GM12878 (cell line): ENCODE data around the gene ZNFX1. TPM values are rescaled to one million over a fixed set of nuclear protein-coding genes. Genes with fewer than 3 reads are reported as not detected.
"Not testable (repeated sequence)": the region's sequence is repeated elsewhere in the genome, so short reads cannot be mapped to it uniquely, and the experiment has no call there.

ENCODE experiments used
- ATAC-seq: fragments of 200-7000 bp; cut with Tn5 transposase; 3 replicates; pipeline ENCODE4 v1.9.1; 2020; ENCODE audit warnings: mild to moderate bottlenecking, moderate library complexity
- BruUV-seq: library from RNA; stranded (reverse); fragments of 400-500 nt; replicated peaks from 2 replicates; lab custom pipeline; 2021; lab: Mats Ljungman, UMichigan
- CTCF ChIA-PET: fragments of 300-600 bp; sonication (Branson Sonifier 250); formaldehyde crosslinking; extraction: SDS; loops from one replicate; lab custom pipeline; 2021; ENCODE audit warnings: inconsistent platforms; lab: Yijun Ruan, JAX
- POLR2A ChIA-PET: fragments of 350-600 bp; formaldehyde crosslinking; extraction: SDS; loops from one replicate; lab custom pipeline; 2021; ENCODE audit warnings: inconsistent platforms; lab: Charles Lee
- RAD21 ChIA-PET: fragments of 300-600 bp; sonication (Branson Sonifier 250); formaldehyde crosslinking; loops from one replicate; lab custom pipeline; 2023; ENCODE audit warnings: antibody characterized with exemption; ENCODE audit not compliant: unreplicated experiment; lab: Charles Lee
- SMC1A ChIA-PET: fragments of 300-600 bp; sonication (Branson Sonifier 250); formaldehyde crosslinking; loops from one replicate; lab custom pipeline; 2023; ENCODE audit not compliant: unreplicated experiment, uncharacterized antibody; lab: Charles Lee
- DNase-seq: peaks from one replicate; pipeline ENCODE4 v3.0.0-alpha.2; 2011; ENCODE audit warnings: low read depth, low spot score
- FAIRE-seq: peaks from 3 replicates; lab custom pipeline; 2011; peaks lifted over from hg19 to GRCh38; lab: Jason Lieb, UNC
- H2AFZ ChIP-seq: 2 replicates; pipeline ENCODE4 v1.6.0; 2011; ENCODE audit warnings: low read depth, low read length, control low read depth; ENCODE audit not compliant: control insufficient read depth
- H3K27ac ChIP-seq: 2 replicates; pipeline ENCODE4 v1.5.1; 2011; ENCODE audit warnings: control low read depth; ENCODE audit not compliant: control insufficient read depth, insufficient read depth
- H3K27me3 ChIP-seq, 2 experiments: replicated peaks in 1 of 2; 2 replicates each; pipeline versions ENCODE4 v1.6.0 to v1.6.1; 2011; ENCODE audit warnings: low read length in 1 of 2; ENCODE audit not compliant: control insufficient read depth in 2 of 2, insufficient read depth in 2 of 2
- H3K36me3 ChIP-seq, 2 experiments: 2 replicates each; pipeline ENCODE4 v1.5.1; 2011; ENCODE audit warnings: low read length in 1 of 2; ENCODE audit not compliant: control insufficient read depth in 2 of 2, insufficient read depth in 2 of 2
- H3K4me1 ChIP-seq: 2 replicates; pipeline ENCODE4 v1.6.1; 2011; ENCODE audit warnings: mild to moderate bottlenecking, low read length, moderate library complexity, mixed read lengths; ENCODE audit not compliant: control insufficient read depth, insufficient read depth
- H3K4me2 ChIP-seq: 2 replicates; pipeline ENCODE4 v1.6.0; 2011; ENCODE audit warnings: control low read depth; ENCODE audit not compliant: control insufficient read depth, insufficient read depth
- H3K4me3 ChIP-seq: fragments of 200-600 bp; sonication (generic); 2 replicates; pipeline ENCODE4 v1.5.1; 2016
- H3K79me2 ChIP-seq: 2 replicates; pipeline ENCODE4 v1.6.0; 2011; ENCODE audit warnings: low read length; ENCODE audit not compliant: control insufficient read depth, insufficient read depth
- H3K9ac ChIP-seq: 2 replicates; pipeline ENCODE4 v1.8.0; 2011; ENCODE audit warnings: low read length, control low read depth, mixed read lengths; ENCODE audit not compliant: control insufficient read depth, insufficient read depth
- H3K9me3 ChIP-seq: replicated peaks from 3 replicates; pipeline ENCODE4 v1.5.1; 2011; ENCODE audit warnings: mild to moderate bottlenecking, low read length; ENCODE audit not compliant: control insufficient read depth, insufficient read depth
- H4K20me1 ChIP-seq: 2 replicates; pipeline ENCODE4 v1.6.0; 2011; ENCODE audit not compliant: control insufficient read depth, insufficient read depth
- ZBTB33 ChIP-seq: fragments of 450-650 bp; IDR thresholded peaks from 2 replicates; pipeline ENCODE4 v1.6.1; 2017; ENCODE audit warnings: mild to moderate bottlenecking
- ZNF384 ChIP-seq: IDR thresholded peaks from 2 replicates; pipeline ENCODE4 v1.6.1; 2012; ENCODE audit warnings: low read depth, mild to moderate bottlenecking, low read length, improper control_type of control experiment, borderline replicate concordance
- WGBS: methylation state at CpG from one replicate; pipeline ENCODE4 v1.1.6; 2016; ENCODE audit warnings: low lambda C conversion rate; ENCODE audit not compliant: insufficient replicate concordance, insufficient coverage; ENCODE audit errors: missing lambda C conversion rate; 5-methylcytosine and 5-hydroxymethylcytosine counted together
- in situ Hi-C: fragments of 300-500 bp; cut with MboI; formaldehyde crosslinking; loops from 9 replicates; pipeline ENCODE4 v1.14.3; 2018; ENCODE audit warnings: mixed read lengths
- intact Hi-C: fragments of 100-400 bp; cut with micrococcal nuclease; formaldehyde crosslinking; loops from one replicate; pipeline ENCODE4 v1.14.2; 2022; ENCODE audit not compliant: unreplicated experiment
- polyA plus RNA-seq, 11 experiments: library from polyadenylated mRNA; depleted of rRNA in 4 of 11; unstranded in 6 of 11; stranded (reverse) in 5 of 11; fragments of >200 nt; fragmentation: Nextera tagmentation in 4 of 11; fragmentation: Illumina TruSeq in 1 of 11; extraction: Ambion mirVana in 4 of 11; extraction: Trizol in 1 of 11; gene quantifications; 1 replicate in 1 of 11; 2 replicates in 10 of 11; pipeline versions ENCODE4 v1.2.1 to v1.2.3, GENCODE V29; 2011 to 2016; ENCODE audit warnings: inconsistent platforms in 2 of 11, missing spikeins in 2 of 11, low read depth in 1 of 11
- total RNA-seq, 4 experiments: library from RNA; depleted of rRNA in 3 of 4; stranded (reverse); fragments of >200 nt in 3 of 4; fragmentation: Illumina TruSeq in 1 of 4; extraction: Trizol in 1 of 4; gene quantifications; 2 replicates each; pipeline versions ENCODE4 v1.2.1 to v1.2.3, GENCODE V29; 2013 to 2021

ZNFX1 gene
- total and polyA plus RNA-seq, 10 of the 15 experiments (the other 5 are each of a cell fraction or from before 2014, with no cell fraction given), result 7.4 to 31.5 (median 25.6) TPM

- BruUV-seq, result TSS peak; percentile 98
- 81% methylated on average over 10 of the region's 13 CpGs for WGBS
These were observed 59.1 kb downstream of the ZNFX1 start for GRCh38 chr20:49218739-49219090.

More at GRCh38 chr20:49218739-49219090, 59.1 kb downstream of the ZNFX1 start:
- SMC1A ChIA-PET, result interaction anchor here (0.7 to 2.7 kb wide), 14 partner anchors 12 to 141 kb away, joined by 3 to 17 read pairs (median 3); partner anchors contain the start of gene STAU1
- RAD21 ChIA-PET, result interaction anchor here (0.6 to 5.7 kb wide), 14 partner anchors 9 to 189 kb away, joined by 3 to 79 read pairs (median 4); partner anchors contain the start of gene ZNFX1
- Histone ChIP-seq H3K79me2 (peaks cover 17% of the 10 kb centered on the region), H3K9ac (peak overlapping the region; percentile 91), H2AFZ (peak overlapping the region; percentile 75), H3K27ac (peak overlapping the region; percentile 95), H3K36me3 (peaks cover 2 to 16% of the 10 kb centered on the region in 2 experiments; a peak in 2 of 4 replicates), H3K4me2 (peak overlapping the region; percentile 66)
- CTCF ChIA-PET, result interaction anchor here (0.9 to 4.4 kb wide), 8 partner anchors 14 to 190 kb away, joined by 4 to 80 read pairs (median 6); no protein-coding TSS in a partner anchor
- intact Hi-C loops (loop anchor here (2.0 kb wide), 1 partner anchor 60 kb away; the partner anchor contains the start of gene ZNFX1), in situ Hi-C loops (loop anchor here (5.0 kb wide), 1 partner anchor 86 kb away; no protein-coding TSS in a partner anchor)
- TF ChIP-seq ZNF384 (peak; percentile 48; the same call in 1 of the 2 replicates), ZBTB33 (peak; percentile 77; the same call in 1 of the 2 replicates)
- not testable (repeated sequence) for H3K4me3 ChIP-seq, DNase-seq, H4K20me1 ChIP-seq, H3K9me3 ChIP-seq, H3K4me1 ChIP-seq, FAIRE-seq, H3K27me3 ChIP-seq
- POLR2A ChIA-PET, result interaction anchor here (0.6 to 3.8 kb wide), 11 partner anchors 23 to 343 kb away, joined by 3 to 25 read pairs (median 5); no protein-coding TSS in a partner anchor
- ATAC-seq, result peak; percentile 2; the same call in 2 of the 3 replicates
